NCI-H460 (cell line): ENCODE measurements around the gene TNNT2. TPM values are rescaled to one million over a fixed set of nuclear protein-coding genes. Genes with fewer than 3 reads are reported as not detected.

Experiments
- DNase-seq: peaks from one replicate; pipeline ENCODE4 v3.0.0-alpha.2; 2016; ENCODE audit warnings: low read depth; ENCODE audit errors: extremely low read depth
- total RNA-seq: library from RNA; depleted of rRNA; stranded (reverse); fragments of >200 nt; shearing (Covaris generic); gene quantifications from 2 replicates; pipeline ENCODE4 v1.2.3, GENCODE V29; 2014; rRNA removed

The TNNT2 gene
- total RNA-seq, 1 experiment from 2014 or later, result not detected

DNA sequence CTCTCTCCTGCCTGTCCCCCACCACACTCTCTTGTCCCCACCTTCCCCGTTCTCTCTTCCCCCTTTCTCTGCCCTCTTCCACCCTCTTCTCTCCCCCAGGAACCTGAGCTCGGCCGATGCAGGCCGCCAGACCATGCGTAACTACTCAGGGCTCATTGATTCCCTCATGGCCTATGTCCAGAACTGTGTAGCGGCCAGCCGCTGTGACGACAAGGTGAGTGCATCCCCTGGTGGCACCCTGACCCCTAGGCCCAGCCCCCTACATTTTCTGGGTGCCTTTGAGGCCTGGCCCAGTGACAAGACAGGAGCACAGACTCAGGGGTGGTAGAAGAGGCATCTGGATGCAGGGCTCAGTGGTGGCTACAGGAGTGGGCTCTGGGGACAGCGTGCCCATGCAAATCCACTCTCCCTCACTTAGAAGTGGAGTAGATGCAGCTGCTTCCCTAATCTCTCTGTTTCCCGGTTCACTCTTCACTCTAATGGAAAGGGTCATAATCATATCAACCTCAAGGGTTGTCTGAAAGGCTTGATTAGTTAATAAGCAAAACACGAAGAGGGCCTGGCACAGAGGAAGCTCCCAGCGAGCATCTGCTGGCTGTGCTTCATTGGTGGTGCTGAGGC is 57.2 kb downstream of the TNNT2 start:
- no peak for DNase-seq

DNA sequence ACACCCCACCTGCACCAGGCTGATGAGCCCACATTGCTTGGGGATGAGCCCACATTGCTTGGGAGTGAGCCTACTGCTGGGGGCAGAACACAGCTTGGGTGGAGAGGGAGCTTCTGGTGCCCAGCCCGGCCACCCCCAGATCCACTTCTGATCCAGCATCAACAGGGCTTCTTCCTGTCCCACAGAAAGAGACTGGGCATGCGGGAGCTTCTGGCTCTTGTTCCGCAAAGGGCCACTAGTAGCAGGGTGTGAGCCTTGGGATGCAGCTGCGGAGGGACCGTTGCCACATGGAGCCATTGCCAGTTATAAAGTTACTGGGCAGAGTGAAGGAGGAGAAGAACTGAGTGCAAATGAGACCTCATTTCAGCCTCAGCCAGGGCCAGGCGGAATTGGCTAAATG is 57.8 kb downstream of the TNNT2 start:
- no peak for DNase-seq

DNA sequence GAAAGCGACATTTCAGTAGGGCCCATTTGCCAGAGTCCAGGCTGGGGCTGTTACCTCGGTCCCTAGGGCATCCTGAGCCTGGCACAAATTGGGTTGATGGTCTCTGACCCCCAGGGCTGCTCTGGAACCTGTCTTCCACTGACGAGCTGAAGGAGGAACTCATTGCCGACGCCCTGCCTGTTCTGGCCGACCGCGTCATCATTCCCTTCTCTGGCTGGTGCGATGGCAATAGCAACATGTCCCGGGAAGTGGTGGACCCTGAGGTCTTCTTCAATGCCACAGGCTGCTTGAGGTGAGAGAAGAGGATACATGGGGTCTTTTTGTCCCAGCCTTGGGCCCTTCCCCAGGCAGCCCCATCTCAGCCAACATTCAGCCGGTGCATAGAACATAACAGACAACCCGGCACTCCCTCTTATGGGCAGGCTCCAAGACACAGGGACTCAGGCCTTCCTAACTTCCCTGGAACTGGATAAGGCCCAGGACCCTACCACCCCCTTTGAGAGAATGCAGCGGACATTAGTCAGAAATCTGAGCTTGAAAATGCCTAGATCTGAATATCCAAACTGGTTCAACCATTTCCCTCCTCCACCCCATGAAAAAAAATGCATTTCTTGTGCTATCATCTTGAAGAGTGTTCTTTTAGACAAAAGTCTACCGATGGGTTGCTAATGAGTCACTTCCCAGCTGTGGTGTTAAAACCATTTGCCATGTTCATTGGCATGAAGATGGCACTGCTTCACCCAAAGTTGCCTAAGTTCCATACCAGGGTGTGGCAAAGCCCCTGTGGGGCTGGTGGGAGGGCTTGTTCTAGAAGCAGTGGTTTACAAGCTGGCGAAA is 58.8 kb downstream of the TNNT2 start:
- no peak for DNase-seq

DNA sequence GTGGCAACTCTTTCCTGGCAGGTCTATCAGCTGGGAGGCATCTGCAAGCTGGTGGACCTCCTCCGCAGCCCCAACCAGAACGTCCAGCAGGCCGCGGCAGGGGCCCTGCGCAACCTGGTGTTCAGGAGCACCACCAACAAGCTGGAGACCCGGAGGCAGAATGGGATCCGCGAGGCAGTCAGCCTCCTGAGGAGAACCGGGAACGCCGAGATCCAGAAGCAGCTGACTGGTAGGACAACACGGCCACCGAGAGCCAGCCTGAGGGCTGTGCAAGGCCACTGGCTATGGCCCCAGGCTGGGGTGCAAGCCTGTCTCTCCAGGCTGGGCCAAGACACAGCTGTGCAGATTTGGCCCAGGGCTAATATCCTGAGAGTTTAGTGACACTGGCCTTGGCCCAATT is 59.9 kb downstream of the TNNT2 start:
- no peak for DNase-seq

DNA sequence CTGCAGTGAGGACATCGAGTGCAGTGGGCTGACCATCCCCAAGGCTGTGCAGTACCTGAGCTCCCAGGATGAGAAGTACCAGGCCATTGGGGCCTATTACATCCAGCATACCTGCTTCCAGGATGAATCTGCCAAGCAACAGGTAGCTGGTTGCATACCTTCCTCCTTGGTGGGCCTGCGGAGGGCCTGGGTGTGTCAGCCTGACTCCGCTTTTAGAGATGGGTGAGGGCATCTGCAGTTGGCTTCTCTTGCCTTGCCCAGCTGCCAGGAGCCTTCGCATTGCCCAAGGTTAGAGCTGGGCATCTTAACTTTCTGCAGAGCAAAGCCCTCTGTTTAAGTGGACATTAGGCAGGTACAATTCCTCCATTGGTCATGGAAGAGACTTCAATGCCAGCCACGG is 60.9 kb downstream of the TNNT2 start:
- no peak for DNase-seq

DNA sequence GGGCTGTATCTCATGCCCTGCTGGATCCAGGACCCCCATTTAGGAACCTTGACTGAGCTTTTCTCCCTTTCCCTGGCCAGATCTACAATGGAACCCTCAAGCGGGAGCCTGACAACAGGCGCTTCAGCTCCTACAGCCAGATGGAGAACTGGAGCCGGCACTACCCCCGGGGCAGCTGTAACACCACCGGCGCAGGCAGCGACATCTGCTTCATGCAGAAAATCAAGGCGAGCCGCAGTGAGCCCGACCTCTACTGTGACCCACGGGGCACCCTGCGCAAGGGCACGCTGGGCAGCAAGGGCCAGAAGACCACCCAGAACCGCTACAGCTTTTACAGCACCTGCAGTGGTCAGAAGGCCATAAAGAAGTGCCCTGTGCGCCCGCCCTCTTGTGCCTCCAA is 64.4 kb downstream of the TNNT2 start:
- DNase-seq, result no peak

DNA sequence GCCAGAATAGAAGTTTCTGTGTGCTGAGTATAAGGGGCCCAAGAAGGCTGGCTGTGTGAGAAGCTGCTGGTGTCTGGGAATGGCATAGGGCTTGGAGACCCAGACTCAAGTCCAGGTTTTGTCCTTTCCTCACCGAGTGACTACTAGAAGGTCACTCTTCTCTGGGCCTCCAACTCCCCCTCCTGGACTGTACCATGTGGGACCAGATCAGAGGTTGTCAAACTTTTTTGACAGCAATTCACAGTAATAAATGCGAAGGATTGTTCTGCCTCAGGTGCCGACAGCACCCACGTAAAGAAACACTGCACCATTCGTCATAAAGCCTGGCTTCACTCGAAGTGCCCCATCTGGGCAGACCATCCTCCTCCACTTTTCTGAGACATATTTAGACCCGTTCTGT is 65.2 kb downstream of the TNNT2 start:
- no peak for DNase-seq

DNA sequence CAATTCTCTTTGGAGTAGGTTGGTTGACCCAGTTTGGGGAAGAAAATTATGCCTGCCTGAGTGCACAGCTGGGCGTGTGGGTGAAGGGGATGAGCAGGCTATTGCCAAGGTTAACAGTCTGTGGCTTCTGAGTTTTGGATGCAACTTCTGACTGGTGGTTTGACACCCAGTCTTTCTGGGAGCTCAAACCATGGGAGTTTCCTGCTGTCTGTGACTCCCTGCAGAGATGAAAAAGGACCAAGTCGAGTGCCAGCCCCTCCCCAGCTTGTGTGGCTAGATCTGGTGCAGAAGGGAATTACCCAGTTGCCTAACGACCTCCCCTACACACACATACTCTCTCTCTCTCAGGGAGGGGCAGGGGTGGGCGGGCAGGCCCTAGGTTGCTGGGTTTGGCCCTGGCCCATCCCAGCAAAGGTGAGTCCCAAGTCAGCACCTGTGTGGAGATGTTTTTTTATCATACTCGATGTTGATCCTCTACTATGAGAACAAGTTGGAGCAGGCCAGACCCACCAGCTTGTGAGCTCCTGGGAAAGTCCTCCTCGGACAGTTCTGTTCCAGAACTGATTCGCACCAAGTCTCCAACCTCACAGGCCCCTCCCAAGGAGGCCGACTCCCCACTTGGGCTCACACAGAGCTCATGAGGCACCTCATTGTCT is 66.0 kb downstream of the TNNT2 start:
- DNase-seq, result no peak

DNA sequence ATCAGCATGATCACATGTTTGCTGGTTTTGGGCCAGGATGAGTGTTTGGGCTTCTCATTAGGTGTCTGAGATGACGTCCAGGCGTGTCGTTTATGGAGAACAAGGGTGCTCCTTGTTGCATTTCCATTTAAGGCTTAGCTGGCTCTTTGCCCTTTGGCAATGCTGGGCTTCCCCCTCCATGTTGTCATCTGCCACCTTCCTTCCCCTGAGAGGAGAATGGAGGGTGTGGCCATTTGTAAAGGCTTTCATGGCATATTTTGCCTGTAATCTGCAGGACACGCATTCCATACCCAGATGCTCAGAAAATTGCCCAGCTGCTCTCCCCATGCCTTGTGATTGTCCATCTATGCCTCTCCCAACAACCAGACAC is 66.5 kb downstream of the TNNT2 start:
- no peak for DNase-seq

DNA sequence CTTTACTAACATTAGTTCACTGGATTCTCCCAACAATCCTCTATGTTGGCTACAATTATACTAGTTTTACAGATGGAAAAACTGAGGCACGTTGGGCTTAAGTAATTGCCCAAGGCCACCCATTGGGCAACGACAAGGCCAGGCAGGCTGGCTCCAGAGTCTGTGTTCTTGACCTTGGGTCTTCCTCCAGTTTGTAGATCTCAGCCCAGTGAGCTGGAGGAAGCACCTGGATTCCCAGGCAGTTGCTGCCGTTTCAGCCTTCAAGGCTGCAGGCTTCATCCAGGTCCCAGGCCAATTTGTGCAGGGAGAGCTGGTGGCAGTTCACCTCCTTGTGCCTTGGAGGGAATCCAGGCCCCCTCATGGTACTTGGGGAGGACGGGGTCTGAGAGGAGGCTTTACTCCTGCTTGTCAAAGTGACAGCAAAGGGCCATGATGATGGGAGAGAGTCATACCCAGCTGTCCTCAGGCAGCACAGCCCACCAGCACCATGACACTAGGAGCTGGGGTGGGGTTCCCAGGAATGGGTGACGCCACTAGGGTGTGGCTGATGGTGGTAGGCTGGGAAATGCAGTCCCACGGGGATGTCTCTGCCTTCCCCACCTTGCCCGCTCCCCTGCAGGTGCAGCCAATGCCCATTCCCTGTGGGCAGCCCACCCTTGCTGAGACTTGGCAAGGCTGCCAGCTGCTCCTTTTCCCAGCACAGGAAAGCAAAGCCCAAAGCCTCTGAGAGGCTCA is 67.1 kb downstream of the TNNT2 start:
- no peak for DNase-seq

DNA sequence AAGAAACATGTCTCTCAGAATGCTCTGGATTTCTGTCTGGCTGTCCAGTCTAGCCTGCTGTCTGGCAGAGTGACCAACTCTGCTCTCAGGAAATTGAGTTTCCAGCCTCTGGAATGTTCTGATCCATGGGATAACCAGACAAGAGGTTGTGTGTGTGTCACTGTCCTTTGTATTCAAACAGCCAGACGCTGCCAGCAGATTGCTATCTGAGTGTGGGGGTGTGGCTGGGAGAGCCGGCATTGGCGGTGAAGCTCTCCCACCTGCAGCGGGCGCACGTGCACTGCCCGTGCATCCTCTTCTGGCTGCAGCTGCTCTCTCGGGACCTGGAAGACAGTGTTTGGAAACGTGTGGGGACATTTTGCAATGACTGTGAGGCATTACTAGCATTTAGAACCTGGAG is 68.1 kb downstream of the TNNT2 start:
- peak; percentile 44 for DNase-seq

Other genes starting within 250 kb of the TNNT2 start
- 107 and 113 TPM in 2 replicates for gene TMEM9, start 223.2 kb downstream of the TNNT2 start, total RNA-seq
- 2.2 and 3.3 TPM in 2 replicates for gene IGFN1, start 186.9 kb downstream of the TNNT2 start, total RNA-seq
- gene PKP1, start 94.2 kb downstream of the TNNT2 start, total RNA-seq, result 0.03 and 0.07 TPM in 2 replicates
- gene LAD1, start 21.6 kb upstream of the TNNT2 start, total RNA-seq, result not detected in 2 replicates
- gene TNNI1, start 44.0 kb upstream of the TNNT2 start, total RNA-seq, result 1.9 TPM in 1 of 2 replicates, not detected in the other
- 53.8 and 54.6 TPM in 2 replicates for gene PHLDA3, start 91.5 kb upstream of the TNNT2 start, total RNA-seq
- 729 and 850 TPM in 2 replicates for gene CSRP1, start 129.4 kb upstream of the TNNT2 start, total RNA-seq
- 0.92 and 0.94 TPM in 2 replicates for gene NAV1, start 161.4 kb upstream of the TNNT2 start, total RNA-seq